Neural cell (in vitro differentiated cells): ENCODE data around the gene LETM1. TPM values are rescaled to one million over a fixed set of nuclear protein-coding genes. Genes with fewer than 3 reads are reported as not detected.

ENCODE experiments used
- H2AFZ ChIP-seq: fragments of 200-600, 300-800 bp; sonication (generic), shearing (Covaris generic); 2 replicates; pipeline ENCODE4 v1.6.0; 2014; ENCODE audit warnings: low read depth, mild to moderate bottlenecking, antibody characterized with exemption, low read length, moderate library complexity
- H3F3A ChIP-seq: fragments of 200-600 bp; shearing (Covaris generic); 2 replicates; pipeline ENCODE4 v1.6.1; 2016; ENCODE audit warnings: mild to moderate bottlenecking, moderate library complexity, mixed read lengths, antibody characterized with exemption, low read length; ENCODE audit not compliant: insufficient read depth, poor library complexity, severe bottlenecking
- H3K27ac ChIP-seq: fragments of 200-600, 300-800 bp; sonication (generic), shearing (Covaris generic); 2 replicates; pipeline ENCODE4 v1.5.1; 2014; ENCODE audit warnings: mild to moderate bottlenecking, low read length, moderate library complexity
- H3K27me3 ChIP-seq: fragments of 300-800, 200-600 bp; sonication (generic), shearing (Covaris generic); 2 replicates; pipeline ENCODE4 v1.6.0; 2014; ENCODE audit warnings: mild to moderate bottlenecking, low read depth, low read length, moderate library complexity; ENCODE audit not compliant: insufficient read depth
- H3K36me3 ChIP-seq: fragments of 300-800, 200-600 bp; sonication (generic), shearing (Covaris generic); 2 replicates; pipeline ENCODE4 v1.5.1; 2014; ENCODE audit warnings: mild to moderate bottlenecking, antibody characterized with exemption, low read length, moderate library complexity; ENCODE audit not compliant: insufficient read depth
- H3K4me2 ChIP-seq: fragments of 300-800, 200-600 bp; sonication (generic), shearing (Covaris generic); 2 replicates; pipeline ENCODE4 v1.6.0; 2014; ENCODE audit warnings: mild to moderate bottlenecking, low read length
- H3K4me3 ChIP-seq: fragments of 300-800, 200-600 bp; sonication (generic), shearing (Covaris generic); 2 replicates; pipeline ENCODE4 v1.5.1; 2014; ENCODE audit warnings: mild to moderate bottlenecking, low read length, moderate library complexity
- H3K79me2 ChIP-seq: fragments of 200-600 bp; shearing (Covaris generic); replicated peaks from 2 replicates; pipeline ENCODE4 v1.6.0; 2014; ENCODE audit warnings: mild to moderate bottlenecking, low read length, moderate library complexity; ENCODE audit not compliant: insufficient read depth
- H3K9ac ChIP-seq: fragments of 300-800, 200-600 bp; sonication (generic), shearing (Covaris generic); 2 replicates; pipeline ENCODE4 v1.6.1; 2016; ENCODE audit warnings: mild to moderate bottlenecking, low read length, mixed read lengths
- H3K9me2 ChIP-seq: fragments of 200-600 bp; shearing (Covaris generic); 2 replicates; pipeline ENCODE4 v1.6.1; 2016; ENCODE audit warnings: mild to moderate bottlenecking, low read length, mixed read lengths; ENCODE audit not compliant: insufficient read depth
- H3K9me3 ChIP-seq: fragments of 200-600, 300-800 bp; sonication (generic), shearing (Covaris generic); 2 replicates; pipeline ENCODE4 v1.6.1; 2016; ENCODE audit warnings: mild to moderate bottlenecking, mixed run types, low read length, moderate library complexity, mixed read lengths
- H4K20me1 ChIP-seq: fragments of 200-600 bp; shearing (Covaris generic); 2 replicates; pipeline ENCODE4 v1.6.1; 2016; ENCODE audit warnings: mild to moderate bottlenecking, mixed run types; ENCODE audit not compliant: insufficient read depth
- EP300 ChIP-seq: fragments of 450-650 bp; conservative IDR thresholded peaks from 2 replicates; pipeline ENCODE4 v1.6.1; 2014; ENCODE audit warnings: antibody characterized with exemption, mild to moderate bottlenecking, moderate library complexity; ENCODE audit not compliant: poor library complexity, severe bottlenecking
- EZH2 ChIP-seq: fragments of 200-600, 300-800 bp; shearing (Covaris generic), sonication (generic); IDR thresholded peaks from 2 replicates; pipeline ENCODE4 v1.6.1; 2014; ENCODE audit warnings: antibody characterized with exemption, low read length, borderline replicate concordance, mild to moderate bottlenecking; ENCODE audit not compliant: insufficient read depth, poor library complexity, severe bottlenecking
- MXI1 ChIP-seq: fragments of 450-650 bp; conservative IDR thresholded peaks from 2 replicates; pipeline ENCODE4 v1.6.1; 2014; ENCODE audit warnings: antibody characterized with exemption, mild to moderate bottlenecking; ENCODE audit not compliant: poor library complexity, severe bottlenecking
- POLR2AphosphoS5 ChIP-seq: IDR thresholded peaks from 2 replicates; pipeline ENCODE4 v1.6.1; 2012
- RAD21 ChIP-seq: fragments of 450-650 bp; conservative IDR thresholded peaks from 2 replicates; pipeline ENCODE4 v1.6.1; 2014; ENCODE audit warnings: antibody characterized with exemption, mild to moderate bottlenecking, moderate library complexity
- SMC3 ChIP-seq: fragments of 450-650 bp; conservative IDR thresholded peaks from 2 replicates; pipeline ENCODE4 v1.6.1; 2014; ENCODE audit warnings: antibody characterized with exemption, mild to moderate bottlenecking, moderate library complexity; ENCODE audit not compliant: poor library complexity
- TAF1 ChIP-seq: IDR thresholded peaks from 2 replicates; pipeline ENCODE4 v1.6.1; 2012; ENCODE audit warnings: low read depth
- polyA plus RNA-seq: library from polyadenylated mRNA; depleted of rRNA; stranded (reverse); fragments of >200 nt; gene quantifications from 2 replicates; pipeline ENCODE4 v1.2.3, GENCODE V29; 2014
- TF ChIP-seq, protein P1 (sequence below): fragments of 450-650 bp; IDR thresholded peaks from 2 replicates; pipeline ENCODE4 v1.5.1; 2014; ENCODE audit warnings: antibody characterized with exemption, mild to moderate bottlenecking, moderate library complexity; ENCODE audit not compliant: poor library complexity, severe bottlenecking
- TF ChIP-seq, protein P2 (sequence below): IDR thresholded peaks from 2 replicates; pipeline ENCODE4 v1.6.1; 2012; ENCODE audit warnings: borderline replicate concordance

Gene LETM1
- polyA plus RNA-seq, 1 donor from 2014 or later: 38.9 TPM

DNA sequence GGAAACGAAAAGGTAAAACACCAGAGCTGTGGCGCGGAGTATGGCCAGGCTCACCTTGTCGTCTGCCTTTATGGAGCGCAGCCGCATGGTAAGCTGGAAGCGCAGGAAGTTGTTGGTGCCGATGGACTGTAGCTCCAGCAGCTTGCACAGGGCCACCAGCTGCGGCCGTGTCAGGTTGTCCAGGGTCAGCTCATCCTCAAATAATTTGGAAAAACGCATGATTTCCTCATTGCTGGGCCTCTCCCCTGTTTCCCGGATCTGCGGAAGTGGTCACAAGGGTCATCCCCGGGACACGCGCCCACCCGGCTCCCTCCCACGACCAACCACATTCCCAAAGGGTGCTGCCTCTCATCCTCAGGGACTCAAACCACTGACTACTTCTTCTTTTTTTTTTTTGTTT lies 23.3 kb downstream of the LETM1 start:
- Histone ChIP-seq H3K9me3 (no peaks in the 10 kb centered on the region), H3K4me2 (no peak overlapping the region), H3K27ac (no peak overlapping the region), H4K20me1 (no peaks in the 10 kb centered on the region), H2AFZ (no peak overlapping the region), H3K9ac (no peak overlapping the region), H3K27me3 (no peaks in the 10 kb centered on the region), H3K36me3 (peaks cover 5% of the 10 kb centered on the region), H3F3A (no peaks in the 10 kb centered on the region), H3K9me2 (no peaks in the 10 kb centered on the region), H3K79me2 (no peaks in the 10 kb centered on the region), H3K4me3 (no peak overlapping the region)
- TF ChIP-seq SMC3: no peak
- no peak for TF ChIP-seq POLR2AphosphoS5
- TF ChIP-seq MXI1: no peak
- TF ChIP-seq, protein P1, sequence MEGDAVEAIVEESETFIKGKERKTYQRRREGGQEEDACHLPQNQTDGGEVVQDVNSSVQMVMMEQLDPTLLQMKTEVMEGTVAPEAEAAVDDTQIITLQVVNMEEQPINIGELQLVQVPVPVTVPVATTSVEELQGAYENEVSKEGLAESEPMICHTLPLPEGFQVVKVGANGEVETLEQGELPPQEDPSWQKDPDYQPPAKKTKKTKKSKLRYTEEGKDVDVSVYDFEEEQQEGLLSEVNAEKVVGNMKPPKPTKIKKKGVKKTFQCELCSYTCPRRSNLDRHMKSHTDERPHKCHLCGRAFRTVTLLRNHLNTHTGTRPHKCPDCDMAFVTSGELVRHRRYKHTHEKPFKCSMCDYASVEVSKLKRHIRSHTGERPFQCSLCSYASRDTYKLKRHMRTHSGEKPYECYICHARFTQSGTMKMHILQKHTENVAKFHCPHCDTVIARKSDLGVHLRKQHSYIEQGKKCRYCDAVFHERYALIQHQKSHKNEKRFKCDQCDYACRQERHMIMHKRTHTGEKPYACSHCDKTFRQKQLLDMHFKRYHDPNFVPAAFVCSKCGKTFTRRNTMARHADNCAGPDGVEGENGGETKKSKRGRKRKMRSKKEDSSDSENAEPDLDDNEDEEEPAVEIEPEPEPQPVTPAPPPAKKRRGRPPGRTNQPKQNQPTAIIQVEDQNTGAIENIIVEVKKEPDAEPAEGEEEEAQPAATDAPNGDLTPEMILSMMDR: no peak
- no peak for TF ChIP-seq TAF1

DNA sequence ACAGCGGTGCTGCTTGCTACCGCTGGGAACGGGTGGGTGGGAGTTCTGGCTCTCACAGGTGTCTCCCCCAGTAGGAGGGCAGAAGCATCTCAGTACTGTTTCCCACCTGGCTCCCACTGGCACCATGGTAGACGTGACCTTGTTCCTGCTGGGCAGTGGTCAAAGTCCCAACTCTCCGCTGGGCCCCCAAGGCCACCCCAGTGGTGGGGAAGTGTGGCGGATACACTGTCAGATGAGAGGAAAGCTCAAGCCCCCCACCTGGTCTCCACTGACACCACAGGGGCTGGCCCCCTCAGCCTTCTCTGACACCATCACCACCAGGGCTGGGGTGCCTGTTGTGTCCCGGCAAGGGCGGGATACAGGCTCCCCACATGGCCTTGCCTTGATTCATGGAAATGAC lies 24.6 kb downstream of the LETM1 start:
- Histone ChIP-seq H3K9ac (no peak overlapping the region), H3K27me3 (no peaks in the 10 kb centered on the region), H2AFZ (no peak overlapping the region), H3F3A (no peaks in the 10 kb centered on the region), H3K4me3 (no peak overlapping the region), H3K9me3 (no peaks in the 10 kb centered on the region), H3K27ac (no peak overlapping the region), H4K20me1 (no peaks in the 10 kb centered on the region), H3K4me2 (no peak overlapping the region), H3K79me2 (no peaks in the 10 kb centered on the region), H3K36me3 (peaks cover 5% of the 10 kb centered on the region), H3K9me2 (no peaks in the 10 kb centered on the region)
- TF ChIP-seq EP300 (no peak), RAD21 (no peak), SMC3 (no peak)
- TF ChIP-seq, protein P2, sequence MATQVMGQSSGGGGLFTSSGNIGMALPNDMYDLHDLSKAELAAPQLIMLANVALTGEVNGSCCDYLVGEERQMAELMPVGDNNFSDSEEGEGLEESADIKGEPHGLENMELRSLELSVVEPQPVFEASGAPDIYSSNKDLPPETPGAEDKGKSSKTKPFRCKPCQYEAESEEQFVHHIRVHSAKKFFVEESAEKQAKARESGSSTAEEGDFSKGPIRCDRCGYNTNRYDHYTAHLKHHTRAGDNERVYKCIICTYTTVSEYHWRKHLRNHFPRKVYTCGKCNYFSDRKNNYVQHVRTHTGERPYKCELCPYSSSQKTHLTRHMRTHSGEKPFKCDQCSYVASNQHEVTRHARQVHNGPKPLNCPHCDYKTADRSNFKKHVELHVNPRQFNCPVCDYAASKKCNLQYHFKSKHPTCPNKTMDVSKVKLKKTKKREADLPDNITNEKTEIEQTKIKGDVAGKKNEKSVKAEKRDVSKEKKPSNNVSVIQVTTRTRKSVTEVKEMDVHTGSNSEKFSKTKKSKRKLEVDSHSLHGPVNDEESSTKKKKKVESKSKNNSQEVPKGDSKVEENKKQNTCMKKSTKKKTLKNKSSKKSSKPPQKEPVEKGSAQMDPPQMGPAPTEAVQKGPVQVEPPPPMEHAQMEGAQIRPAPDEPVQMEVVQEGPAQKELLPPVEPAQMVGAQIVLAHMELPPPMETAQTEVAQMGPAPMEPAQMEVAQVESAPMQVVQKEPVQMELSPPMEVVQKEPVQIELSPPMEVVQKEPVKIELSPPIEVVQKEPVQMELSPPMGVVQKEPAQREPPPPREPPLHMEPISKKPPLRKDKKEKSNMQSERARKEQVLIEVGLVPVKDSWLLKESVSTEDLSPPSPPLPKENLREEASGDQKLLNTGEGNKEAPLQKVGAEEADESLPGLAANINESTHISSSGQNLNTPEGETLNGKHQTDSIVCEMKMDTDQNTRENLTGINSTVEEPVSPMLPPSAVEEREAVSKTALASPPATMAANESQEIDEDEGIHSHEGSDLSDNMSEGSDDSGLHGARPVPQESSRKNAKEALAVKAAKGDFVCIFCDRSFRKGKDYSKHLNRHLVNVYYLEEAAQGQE: no peak

DNA sequence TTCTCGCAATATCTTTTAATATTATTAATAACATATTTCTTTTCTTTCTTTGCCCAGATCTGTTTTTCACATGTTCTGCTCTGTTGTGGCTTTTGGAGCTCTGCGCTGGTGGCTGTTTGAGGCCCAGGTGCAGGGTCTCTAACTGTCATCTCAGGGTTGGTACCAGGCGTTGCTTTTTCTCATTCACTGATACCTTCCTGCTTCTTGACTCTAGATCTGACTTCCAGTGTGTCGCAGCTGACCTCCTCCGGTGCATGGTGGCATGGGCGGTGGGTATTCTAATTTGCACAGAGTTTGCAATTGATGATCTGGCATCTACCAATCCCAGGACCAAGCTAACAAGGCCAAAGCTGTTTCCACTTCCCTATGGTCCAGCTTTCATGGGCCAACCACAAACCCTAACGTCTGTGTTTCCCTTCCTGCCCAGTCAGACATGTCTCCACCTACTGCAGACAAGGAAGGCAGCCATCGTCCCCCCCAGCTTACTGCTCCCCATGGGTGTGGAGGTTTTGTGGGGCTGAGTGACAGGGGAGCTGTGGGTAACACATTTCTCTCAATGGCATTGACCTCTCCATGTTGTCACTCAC lies 25.2 kb downstream of the LETM1 start:
- Histone ChIP-seq H3K27me3 (no peaks in the 10 kb centered on the region), H3K27ac (no peak overlapping the region), H2AFZ (no peak overlapping the region), H3K36me3 (peaks cover 5% of the 10 kb centered on the region), H3F3A (no peaks in the 10 kb centered on the region), H3K4me3 (no peak overlapping the region), H3K9me2 (no peaks in the 10 kb centered on the region), H3K79me2 (no peaks in the 10 kb centered on the region), H3K9ac (no peak overlapping the region), H3K9me3 (no peaks in the 10 kb centered on the region), H4K20me1 (no peaks in the 10 kb centered on the region), H3K4me2 (no peak overlapping the region)
- TF ChIP-seq RAD21 (no peak), TAF1 (no peak), SMC3 (no peak), POLR2AphosphoS5 (no peak), EP300 (no peak), MXI1 (no peak), EZH2 (no peak)
- TF ChIP-seq, protein P2: no peak
- TF ChIP-seq, protein P1: no peak
